ENCODE results near the gene CMSS1.

The CMSS1 gene

GRCh38 chr3:99858469-99858868 is 40.8 kb downstream of the CMSS1 start:
- DNase-seq (ENCODE audit: insufficient read length, low spot score) (no peak), FAIRE-seq (no peak)
- TF ChIP-seq CTCF (IDR thresholded peaks at IDR 0.05; ENCODE audit: insufficient read depth, missing control alignments) = no peak

GRCh38 chr3:99859825-99860224 is 42.2 kb downstream of the CMSS1 start:
- no peak for DNase-seq (ENCODE audit: insufficient read length, low spot score)
- FAIRE-seq = no peak
- TF ChIP-seq CTCF (IDR thresholded peaks at IDR 0.05; ENCODE audit: insufficient read depth, missing control alignments) = no peak

DNA sequence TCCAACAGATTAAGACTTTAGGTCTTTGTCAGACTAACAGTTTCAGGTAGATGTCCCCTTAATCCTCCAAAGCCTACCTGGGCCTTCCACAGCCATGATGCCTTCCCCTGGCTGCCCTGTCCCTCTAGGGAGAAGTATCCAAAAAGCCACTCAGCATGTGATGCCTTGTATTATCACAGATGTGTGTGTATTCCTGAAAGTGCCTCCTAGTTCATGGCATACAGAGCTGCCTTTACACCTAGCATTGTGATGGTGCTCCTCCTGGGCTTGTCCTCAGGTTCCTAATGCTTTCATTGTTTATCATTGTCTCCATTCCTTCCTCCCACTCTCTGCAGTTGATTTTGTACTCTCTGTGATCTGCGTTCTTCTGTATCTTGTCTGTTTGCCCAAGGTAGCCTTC is 43.6 kb downstream of the CMSS1 start:
- TF ChIP-seq CTCF (IDR thresholded peaks at IDR 0.05; ENCODE audit: insufficient read depth, missing control alignments) = no peak
- FAIRE-seq = no peak

GRCh38 chr3:99862208-99862607 is 44.5 kb downstream of the CMSS1 start:
- DNase-seq (ENCODE audit: insufficient read length, low spot score) (no peak), FAIRE-seq (no peak)
- no peak for TF ChIP-seq CTCF (IDR thresholded peaks at IDR 0.05; ENCODE audit: insufficient read depth, missing control alignments)

More for the DNA sequence above, 43.6 kb downstream of the CMSS1 start:
- DNase-seq (ENCODE audit: insufficient read length, low spot score) = no peak

GRCh38 chr3:99863002-99863401 is 45.3 kb downstream of the CMSS1 start:
- no peak for TF ChIP-seq CTCF (IDR thresholded peaks at IDR 0.05; ENCODE audit: insufficient read depth, missing control alignments)
- DNase-seq (ENCODE audit: insufficient read length, low spot score) (no peak), FAIRE-seq (no peak)

DNA sequence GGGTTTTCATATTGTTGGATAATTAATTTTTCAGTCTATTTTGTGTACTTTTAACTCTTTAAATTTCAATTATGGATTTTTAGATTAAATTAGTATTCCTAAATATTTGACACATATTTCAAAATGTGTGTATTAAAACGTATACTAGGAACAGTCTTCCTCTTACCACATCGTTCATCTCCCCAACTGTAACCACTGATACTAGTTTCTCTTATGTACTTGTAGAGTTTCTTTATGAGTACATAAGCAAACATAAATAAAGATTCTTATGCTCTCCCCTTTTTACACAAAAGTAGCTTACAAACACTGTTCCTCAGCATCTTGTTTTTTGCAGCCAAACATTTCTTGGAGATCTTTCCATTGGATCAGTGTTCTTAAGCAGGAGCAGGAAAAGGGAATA is 45.9 kb downstream of the CMSS1 start:
- FAIRE-seq (no peak), DNase-seq (ENCODE audit: insufficient read length, low spot score) (no peak)
- TF ChIP-seq CTCF (IDR thresholded peaks at IDR 0.05; ENCODE audit: insufficient read depth, missing control alignments) = no peak

DNA sequence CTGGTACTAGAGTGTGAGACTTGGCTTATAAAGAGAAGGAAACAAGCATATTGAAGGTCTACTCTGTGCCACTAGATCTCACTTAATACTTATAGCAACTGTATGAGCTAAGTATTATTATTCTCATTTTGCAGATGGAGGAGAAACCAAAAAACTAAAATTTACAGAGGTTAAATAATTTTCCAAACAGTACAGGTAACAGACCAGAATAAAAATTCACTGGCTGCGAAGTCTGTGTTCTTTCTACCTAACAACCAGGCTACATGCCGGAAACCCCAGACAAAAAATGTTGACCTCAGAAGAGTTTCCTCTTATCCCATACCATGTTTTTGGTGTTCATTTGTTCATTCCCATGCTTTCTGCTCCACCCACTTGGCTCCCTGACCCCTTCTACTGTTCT is 46.6 kb downstream of the CMSS1 start:
- no peak for FAIRE-seq
- no peak for DNase-seq (ENCODE audit: insufficient read length, low spot score)
- TF ChIP-seq CTCF (IDR thresholded peaks at IDR 0.05; ENCODE audit: insufficient read depth, missing control alignments) = no peak

All from D721Med (cell line).